Measurements from ENCODE around the gene SYTL1. TPM values are rescaled to one million over a fixed set of nuclear protein-coding genes. Genes with fewer than 3 reads are reported as not detected.

The SYTL1 gene, protein sequence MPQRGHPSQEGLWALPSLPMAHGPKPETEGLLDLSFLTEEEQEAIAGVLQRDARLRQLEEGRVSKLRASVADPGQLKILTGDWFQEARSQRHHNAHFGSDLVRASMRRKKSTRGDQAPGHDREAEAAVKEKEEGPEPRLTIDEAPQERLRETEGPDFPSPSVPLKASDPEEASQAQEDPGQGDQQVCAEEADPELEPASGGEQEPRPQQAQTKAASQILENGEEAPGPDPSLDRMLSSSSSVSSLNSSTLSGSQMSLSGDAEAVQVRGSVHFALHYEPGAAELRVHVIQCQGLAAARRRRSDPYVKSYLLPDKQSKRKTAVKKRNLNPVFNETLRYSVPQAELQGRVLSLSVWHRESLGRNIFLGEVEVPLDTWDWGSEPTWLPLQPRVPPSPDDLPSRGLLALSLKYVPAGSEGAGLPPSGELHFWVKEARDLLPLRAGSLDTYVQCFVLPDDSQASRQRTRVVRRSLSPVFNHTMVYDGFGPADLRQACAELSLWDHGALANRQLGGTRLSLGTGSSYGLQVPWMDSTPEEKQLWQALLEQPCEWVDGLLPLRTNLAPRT
- total RNA-seq (1 to 10 TPM; 1.8 to 3.7 TPM), polyA plus RNA-seq (1 to 10 TPM in 1 of 2 donors, under 1 TPM in 1; 0.75 to 1.2 TPM)
- long read RNA-seq, donor 1, transcript SYTL1-210 (15 exons, 1,878 nt): major isoform, 7 of 16 reads
- long read RNA-seq, donor 1, partial matches to known transcripts: 0 of 16 reads
- long read RNA-seq, donor 1, other reads (novel, unspliced or antisense): 9 of 16 reads
- long read RNA-seq, donor 2, partial matches to known transcripts: 0 of 2 reads
- long read RNA-seq, donor 2, other reads (novel, unspliced or antisense): 2 of 2 reads

DNA sequence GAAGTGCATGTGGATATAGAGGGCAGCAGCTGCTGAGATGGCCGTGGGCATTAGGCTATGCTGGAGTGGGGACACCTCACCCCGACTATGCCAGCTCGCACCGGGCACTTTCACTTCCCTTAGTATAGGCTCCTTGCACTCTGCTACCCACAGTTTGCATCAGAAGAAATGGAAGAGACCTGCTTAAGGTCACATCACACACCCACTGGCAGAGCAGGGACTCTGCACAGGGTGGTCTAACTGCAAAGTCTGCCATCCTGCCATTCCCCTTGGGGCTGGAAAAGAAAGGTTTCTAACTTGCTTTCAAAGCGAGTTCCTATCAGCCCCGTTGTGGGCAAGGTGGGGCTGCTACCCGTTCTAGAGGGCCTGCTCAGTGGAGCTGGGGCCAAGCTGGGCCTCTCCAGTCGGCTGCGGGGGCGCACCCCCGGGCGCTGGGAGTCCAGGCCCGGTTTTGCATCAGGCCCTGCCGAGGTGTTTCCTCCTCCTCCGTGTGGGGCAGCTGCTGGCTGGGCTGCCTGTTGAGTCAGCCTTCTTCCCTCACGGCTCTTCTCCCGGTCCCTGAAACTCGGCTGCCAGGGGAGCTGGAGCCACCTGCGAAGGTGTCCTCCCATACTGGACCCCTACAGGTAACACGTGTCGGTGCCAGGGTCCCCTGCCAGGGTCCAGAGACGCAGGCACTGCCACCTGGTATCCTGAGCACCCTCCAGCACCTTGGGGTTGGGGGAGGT lies at the start of gene SYTL1:
SYTL1 (plus strand) TSS at position 498 of the 728 bp plus-strand sequence. CDS start 3,313 bp downstream, outside the sequence.
- 40% methylated on average over 22 of the region's 22 CpGs for WGBS, 2 donors
- H3K4me3 ChIP-seq (ENCODE audit: low read length in 2 of 2): no peak within 1 kb of the TSS
- H3K4me1 ChIP-seq (ENCODE audit: control insufficient read depth in 1 of 2, insufficient read depth in 2 of 2, low read length in 2 of 2): no peaks in the 10 kb centered on the region
- ATAC-seq (ENCODE audit: low FRiP score): no peak
- no peaks in the 10 kb centered on the region for H3K27me3 ChIP-seq (ENCODE audit: control insufficient read depth in 1 of 2, insufficient read depth in 2 of 2, low read length in 1 of 2)
- no peak for DNase-seq
- H3K27ac ChIP-seq (ENCODE audit: low read depth in 1 of 2, low read length in 2 of 2): no peak within 1 kb of the TSS
- H3K36me3 ChIP-seq (ENCODE audit: control insufficient read depth in 1 of 2, insufficient read depth in 2 of 2, low read length in 1 of 2): no peaks in the 10 kb centered on the region
- H3K9me3 ChIP-seq (ENCODE audit: control insufficient read depth, low read length): no peaks in the 10 kb centered on the region
- intact Hi-C loops (cut with DNase I): no loop called here

DNA sequence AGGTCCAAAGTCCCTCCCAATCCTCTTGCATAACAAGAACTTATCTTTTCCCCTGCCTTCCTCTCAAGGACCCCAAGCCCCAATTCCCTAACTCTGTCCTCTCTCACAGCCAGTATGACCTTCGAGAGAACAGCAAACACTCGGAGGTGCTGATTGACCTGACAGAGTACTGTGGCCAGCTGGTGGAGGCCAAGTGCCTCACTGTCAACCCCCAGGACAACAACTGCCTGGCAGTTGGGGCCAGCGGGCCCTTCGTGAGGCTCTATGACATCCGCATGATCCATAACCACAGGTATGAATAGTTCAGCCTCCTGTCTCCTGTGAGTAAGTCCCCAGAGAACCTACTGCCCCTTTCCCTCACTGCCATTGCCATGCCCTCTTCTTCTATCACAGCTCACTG lies 49.7 kb upstream of the SYTL1 start:
- ATAC-seq (ENCODE audit: low FRiP score): no peak
- peaks cover 8 to 19% of the 10 kb centered on the region in 2 donors for H3K36me3 ChIP-seq (ENCODE audit: control insufficient read depth in 1 of 2, insufficient read depth in 2 of 2, low read length in 1 of 2)
- intact Hi-C loops (cut with DNase I): no loop called here

DNA sequence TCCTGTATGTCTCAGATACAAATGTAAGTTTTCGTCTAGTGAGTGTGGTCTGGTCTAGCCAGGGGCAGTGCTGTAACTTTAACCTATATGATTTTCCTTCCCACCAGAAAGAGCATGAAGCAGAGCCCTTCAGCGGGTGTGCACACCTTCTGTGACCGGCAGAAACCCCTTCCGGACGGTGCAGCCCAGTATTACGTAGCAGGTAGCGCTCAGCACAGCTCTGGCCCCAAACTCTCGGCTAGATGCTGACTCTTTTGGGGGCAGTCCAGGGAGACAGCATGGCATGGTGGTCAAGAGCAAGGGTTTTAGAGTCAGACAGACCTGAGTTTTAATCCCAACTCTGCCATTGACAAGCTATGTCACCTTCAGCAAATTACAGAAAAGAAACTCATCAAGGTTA lies 47.9 kb upstream of the SYTL1 start:
- intact Hi-C loops (cut with DNase I): no loop called here
- Histone ChIP-seq H3K36me3 (ENCODE audit: control insufficient read depth in 1 of 2, insufficient read depth in 2 of 2, low read length in 1 of 2) (peaks cover 8 to 20% of the 10 kb centered on the region in 2 donors), H3K4me3 (ENCODE audit: low read length in 2 of 2) (no peak overlapping the region), H3K4me1 (ENCODE audit: control insufficient read depth in 1 of 2, insufficient read depth in 2 of 2, low read length in 2 of 2) (no peaks in the 10 kb centered on the region), H3K27me3 (ENCODE audit: control insufficient read depth in 1 of 2, insufficient read depth in 2 of 2, low read length in 1 of 2) (no peaks in the 10 kb centered on the region), H3K27ac (ENCODE audit: low read depth in 1 of 2, low read length in 2 of 2) (no peak overlapping the region), H3K9me3 (ENCODE audit: control insufficient read depth, low read length) (no peaks in the 10 kb centered on the region)
- DNase-seq: no peak
- 89 to 91% methylated on average over 8 of the region's 8 CpGs for WGBS, 2 donors
- no peak for ATAC-seq (ENCODE audit: low FRiP score)

More for the DNA sequence above, 49.7 kb upstream of the SYTL1 start:
- no peak overlapping the region for H3K4me3 ChIP-seq (ENCODE audit: low read length in 2 of 2)
- H3K4me1 ChIP-seq (ENCODE audit: control insufficient read depth in 1 of 2, insufficient read depth in 2 of 2, low read length in 2 of 2): no peaks in the 10 kb centered on the region
- H3K27ac ChIP-seq (ENCODE audit: low read depth in 1 of 2, low read length in 2 of 2): no peak overlapping the region
- 77 to 85% methylated on average over 5 of the region's 5 CpGs for WGBS, 2 donors
- H3K27me3 ChIP-seq (ENCODE audit: control insufficient read depth in 1 of 2, insufficient read depth in 2 of 2, low read length in 1 of 2): no peaks in the 10 kb centered on the region
- no peak for DNase-seq
- H3K9me3 ChIP-seq (ENCODE audit: control insufficient read depth, low read length): no peaks in the 10 kb centered on the region

DNA sequence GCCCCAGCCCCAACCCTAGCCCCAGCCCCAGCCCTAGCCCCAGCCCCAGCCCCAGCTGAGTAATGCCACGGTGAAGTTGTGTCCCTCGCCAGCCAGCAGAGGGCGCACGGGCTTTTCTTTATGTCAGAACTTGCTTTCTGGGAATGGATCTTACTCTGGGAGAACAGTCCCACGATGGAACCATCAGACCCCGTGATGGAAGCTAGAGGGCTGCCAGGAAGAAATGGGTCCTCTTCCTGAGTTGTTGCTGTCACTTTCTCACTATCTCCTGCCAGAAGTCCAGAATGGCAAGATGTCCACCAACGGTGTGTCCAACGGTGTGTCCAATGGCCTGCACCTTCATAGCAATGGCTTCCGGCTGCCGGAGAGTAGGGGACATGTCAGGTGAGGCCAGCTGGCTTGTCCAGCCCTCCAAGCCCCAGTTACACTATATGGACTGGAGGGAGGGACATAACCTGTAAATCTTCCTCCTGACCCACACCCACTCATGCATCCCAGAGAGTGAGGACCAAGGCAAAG lies 45.0 kb upstream of the SYTL1 start:
- peaks cover 3 to 18% of the 10 kb centered on the region in 2 donors for H3K36me3 ChIP-seq (ENCODE audit: control insufficient read depth in 1 of 2, insufficient read depth in 2 of 2, low read length in 1 of 2)
- DNase-seq (peak; percentile 76 to 94), ATAC-seq (ENCODE audit: low FRiP score) (no peak)
- H3K9me3 ChIP-seq (ENCODE audit: control insufficient read depth, low read length): no peaks in the 10 kb centered on the region
- H3K4me3 ChIP-seq (ENCODE audit: low read length in 2 of 2): no peak overlapping the region
- H3K27ac ChIP-seq (ENCODE audit: low read depth in 1 of 2, low read length in 2 of 2): no peak overlapping the region
- no peaks in the 10 kb centered on the region for H3K27me3 ChIP-seq (ENCODE audit: control insufficient read depth in 1 of 2, insufficient read depth in 2 of 2, low read length in 1 of 2)
- H3K4me1 ChIP-seq (ENCODE audit: control insufficient read depth in 1 of 2, insufficient read depth in 2 of 2, low read length in 2 of 2): no peaks in the 10 kb centered on the region
- intact Hi-C loops (cut with DNase I): loop anchor here in 1 of 2 donors (5.0 kb wide), 2 partner anchors 195 to 310 kb away; no protein-coding TSS in a partner anchor
- 36 to 37% methylated on average over 10 of the region's 10 CpGs for WGBS, 2 donors

DNA sequence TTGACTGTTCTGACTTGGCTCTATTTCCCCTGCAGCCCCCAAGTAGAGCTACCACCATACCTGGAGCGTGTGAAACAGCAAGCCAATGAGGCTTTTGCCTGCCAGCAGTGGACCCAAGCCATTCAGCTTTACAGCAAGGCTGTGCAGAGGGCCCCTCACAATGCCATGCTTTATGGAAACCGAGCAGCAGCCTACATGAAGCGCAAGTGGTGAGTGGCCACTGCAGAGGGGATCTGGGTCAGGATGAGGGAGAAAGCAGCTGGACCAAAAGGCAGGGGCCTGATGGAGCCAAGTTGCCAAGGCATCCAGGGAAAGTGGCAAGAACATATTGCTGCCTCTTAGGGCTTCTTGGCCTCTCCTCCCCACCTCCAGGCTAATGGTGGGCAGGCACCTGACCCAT lies 43.9 kb upstream of the SYTL1 start:
- H3K9me3 ChIP-seq (ENCODE audit: control insufficient read depth, low read length): no peaks in the 10 kb centered on the region
- no peaks in the 10 kb centered on the region for H3K4me1 ChIP-seq (ENCODE audit: control insufficient read depth in 1 of 2, insufficient read depth in 2 of 2, low read length in 2 of 2)
- H3K4me3 ChIP-seq (ENCODE audit: low read length in 2 of 2): no peak overlapping the region
- WGBS, 2 donors: 89 to 97% methylated on average over 3 of the region's 3 CpGs
- no peak overlapping the region for H3K27ac ChIP-seq (ENCODE audit: low read depth in 1 of 2, low read length in 2 of 2)
- peaks cover 3 to 14% of the 10 kb centered on the region in 2 donors for H3K36me3 ChIP-seq (ENCODE audit: control insufficient read depth in 1 of 2, insufficient read depth in 2 of 2, low read length in 1 of 2)
- intact Hi-C loops (cut with DNase I): loop anchor here in 1 of 2 donors (5.0 kb wide), 2 partner anchors 196 to 309 kb away; no protein-coding TSS in a partner anchor
- H3K27me3 ChIP-seq (ENCODE audit: control insufficient read depth in 1 of 2, insufficient read depth in 2 of 2, low read length in 1 of 2): no peaks in the 10 kb centered on the region
- ATAC-seq (ENCODE audit: low FRiP score) (no peak), DNase-seq (no peak)

DNA sequence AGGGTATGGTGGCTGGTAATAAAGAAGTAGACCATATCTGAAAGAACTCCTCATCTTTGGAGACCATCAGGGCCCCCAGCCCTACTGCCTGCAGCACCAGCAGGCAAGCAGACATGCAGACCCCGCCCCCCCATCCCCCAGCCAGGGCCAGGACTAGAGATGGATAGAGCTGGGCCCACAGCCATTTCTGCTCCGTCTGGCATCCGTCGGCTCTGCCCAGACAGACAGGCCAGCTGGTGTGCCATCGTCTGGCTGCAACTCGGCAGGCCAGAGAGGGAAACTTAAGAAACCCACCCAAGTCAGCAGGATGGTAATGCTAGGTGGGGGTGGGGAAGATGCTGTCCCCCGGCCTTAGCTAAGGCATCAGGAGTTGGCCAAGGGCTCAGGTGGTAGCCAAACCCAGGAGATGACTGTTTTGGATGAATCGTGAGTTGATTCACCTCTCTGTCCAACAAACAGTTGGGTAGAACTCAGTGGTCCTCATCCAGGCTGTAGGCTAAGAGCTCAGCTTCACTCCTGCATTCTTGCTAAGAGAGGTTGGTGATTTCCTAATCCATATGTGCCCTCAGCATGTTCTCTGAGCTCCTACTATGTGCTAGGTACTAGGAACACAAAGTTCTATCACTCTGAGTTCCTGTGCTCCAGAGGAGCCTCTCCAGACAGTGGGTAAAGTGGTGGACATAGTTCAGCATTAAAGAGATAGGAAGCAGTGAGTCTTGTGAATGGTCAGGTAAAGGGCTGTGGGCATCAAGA lies 43.0 kb upstream of the SYTL1 start:
- 43% methylated on average over 8 of the region's 8 CpGs for WGBS, 2 donors
- Histone ChIP-seq H3K4me1 (ENCODE audit: control insufficient read depth in 1 of 2, insufficient read depth in 2 of 2, low read length in 2 of 2) (no peaks in the 10 kb centered on the region), H3K36me3 (ENCODE audit: control insufficient read depth in 1 of 2, insufficient read depth in 2 of 2, low read length in 1 of 2) (peaks cover 0 to 14% of the 10 kb centered on the region in 2 donors), H3K27ac (ENCODE audit: low read depth in 1 of 2, low read length in 2 of 2) (peak overlapping the region in 1 of 2 donors; percentile 27), H3K27me3 (ENCODE audit: control insufficient read depth in 1 of 2, insufficient read depth in 2 of 2, low read length in 1 of 2) (no peaks in the 10 kb centered on the region), H3K4me3 (ENCODE audit: low read length in 2 of 2) (no peak overlapping the region), H3K9me3 (ENCODE audit: control insufficient read depth, low read length) (no peaks in the 10 kb centered on the region)
- DNase-seq (no peak), ATAC-seq (ENCODE audit: low FRiP score) (no peak)
- intact Hi-C loops (cut with DNase I): loop anchor here in 1 of 2 donors (5.0 kb wide), 2 partner anchors 197 to 308 kb away; no protein-coding TSS in a partner anchor

DNA sequence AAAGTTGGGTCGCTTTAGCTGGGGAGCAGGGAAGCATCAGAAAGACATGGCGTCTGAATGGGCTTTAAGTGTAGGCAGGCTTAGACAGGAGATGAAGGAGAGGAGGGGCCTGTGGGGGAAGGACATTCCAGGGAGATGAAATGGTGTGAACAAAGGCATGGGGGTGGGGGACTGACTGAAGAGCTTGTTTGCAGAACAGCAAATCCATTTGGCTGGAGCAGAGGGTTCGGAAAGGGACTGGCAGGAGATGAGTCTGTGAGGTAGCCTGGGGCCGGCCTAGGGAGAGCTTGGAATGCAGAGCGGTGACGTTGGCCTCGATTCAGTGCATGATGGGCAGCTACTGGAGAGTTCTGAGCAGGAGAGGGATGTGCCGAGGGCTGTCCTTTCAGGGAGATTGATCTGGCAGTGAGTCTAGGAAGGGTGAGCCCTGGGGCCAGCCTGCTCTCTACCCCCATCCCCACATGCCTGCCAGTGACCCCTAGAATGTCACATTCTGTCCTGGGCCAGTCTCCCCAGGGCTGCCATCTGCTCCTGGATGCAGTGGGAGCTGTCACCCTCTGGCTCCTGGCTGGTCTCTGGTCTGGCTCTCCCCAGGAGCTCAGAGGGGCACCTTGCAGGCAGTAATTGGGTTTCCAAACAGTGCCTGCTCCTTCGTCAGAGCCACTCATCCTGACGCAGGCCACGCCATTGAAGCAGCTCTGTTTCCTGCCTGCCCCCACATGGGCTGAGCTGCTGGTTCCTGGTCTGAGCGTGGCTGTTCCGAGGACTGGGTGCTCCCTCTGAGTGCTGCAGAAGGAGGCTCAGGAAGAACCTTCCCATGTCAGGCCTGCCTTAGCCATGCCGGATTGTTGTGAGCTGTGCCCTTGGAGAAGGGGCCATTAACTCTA lies 42.2 kb upstream of the SYTL1 start:
- peak; percentile 64 to 83 for DNase-seq
- H3K27ac ChIP-seq (ENCODE audit: low read depth in 1 of 2, low read length in 2 of 2): peak overlapping the region in 1 of 2 donors; percentile 27
- no peaks in the 10 kb centered on the region for H3K9me3 ChIP-seq (ENCODE audit: control insufficient read depth, low read length)
- no peak overlapping the region for H3K4me3 ChIP-seq (ENCODE audit: low read length in 2 of 2)
- ATAC-seq (ENCODE audit: low FRiP score): peak; percentile 26
- no peaks in the 10 kb centered on the region for H3K27me3 ChIP-seq (ENCODE audit: control insufficient read depth in 1 of 2, insufficient read depth in 2 of 2, low read length in 1 of 2)
- no peaks in the 10 kb centered on the region for H3K4me1 ChIP-seq (ENCODE audit: control insufficient read depth in 1 of 2, insufficient read depth in 2 of 2, low read length in 2 of 2)
- 57 to 60% methylated on average over 14 of the region's 14 CpGs for WGBS, 2 donors
- intact Hi-C loops (cut with DNase I): loop anchor here (2.0 to 5.0 kb wide), 4 partner anchors 89 to 308 kb away; partner anchors contain the start of gene GPR3 (in 1 of the 2)
- H3K36me3 ChIP-seq (ENCODE audit: control insufficient read depth in 1 of 2, insufficient read depth in 2 of 2, low read length in 1 of 2): peaks cover 0 to 10% of the 10 kb centered on the region in 2 donors
